HEK293 (cell line): Measurements from ENCODE around the gene ASRGL1.

Experiments used
- CTCF ChIA-PET: fragments of 350-600 bp; formaldehyde crosslinking; extraction: SDS; loops from one replicate; lab custom pipeline; 2021; ENCODE audit warnings: antibody characterized with exemption; lab: Yijun Ruan, JAX
- POLR2A ChIA-PET: fragments of 300-600 bp; formaldehyde crosslinking; extraction: SDS; loops from one replicate; lab custom pipeline; 2020; ENCODE audit warnings: antibody characterized with exemption, inconsistent platforms; lab: Yijun Ruan, JAX
- H3K27ac ChIP-seq: fragments of 200-500 bp; sonication (Bioruptor generic); 2 replicates; pipeline ENCODE4 v1.5.1; 2014; ENCODE audit warnings: low read depth, low read length, control low read depth, inconsistent platforms; ENCODE audit errors: extremely low read depth
- H3K36me3 ChIP-seq, 2 experiments: fragments of 200-500 bp in 1 of 2; sonication (Bioruptor generic) in 1 of 2; 1 replicate in 1 of 2; 2 replicates in 1 of 2; pipeline ENCODE4 v1.5.1; 2014 to 2017; ENCODE audit warnings: inconsistent platforms in 2 of 2, low read length in 2 of 2; ENCODE audit not compliant: control insufficient read depth in 2 of 2, insufficient read depth in 1 of 2
- H3K4me1 ChIP-seq: fragments of 200-500 bp; sonication (Bioruptor generic); 2 replicates; pipeline ENCODE4 v1.5.1; 2014; ENCODE audit warnings: mild to moderate bottlenecking, low read length, inconsistent platforms; ENCODE audit not compliant: control insufficient read depth, insufficient read depth
- H3K4me3 ChIP-seq: 2 replicates; pipeline ENCODE4 v1.5.1; 2011; ENCODE audit warnings: low read depth, mild to moderate bottlenecking, control low read depth, low read length, moderate library complexity
- H3K9me3 ChIP-seq: fragments of 200-500 bp; sonication (Bioruptor generic); 2 replicates; pipeline ENCODE4 v1.5.1; 2014; ENCODE audit warnings: low read depth, low read length, inconsistent platforms; ENCODE audit not compliant: control insufficient read depth, insufficient read depth
- BCL11A ChIP-seq: fragments of 450-650 bp; formaldehyde crosslinking; IDR thresholded peaks from 2 replicates; pipeline ENCODE4 v1.5.1; 2016; ENCODE audit warnings: low read depth, missing biosample characterization, missing genetic modification characterization
- HOXD13 ChIP-seq: sonication (generic); formaldehyde crosslinking; IDR thresholded peaks from 2 replicates; pipeline ENCODE4 v1.8.0; 2022; ENCODE audit warnings: missing genetic modification reagents, borderline replicate concordance
- MZF1 ChIP-seq: fragments of 450-650 bp; formaldehyde crosslinking; IDR thresholded peaks from 2 replicates; pipeline ENCODE4 v1.5.1; 2017; ENCODE audit warnings: missing biosample characterization, missing genetic modification characterization, borderline replicate concordance
- YY1 ChIP-seq: fragments of 450-650 bp; formaldehyde crosslinking; IDR thresholded peaks from 2 replicates; pipeline ENCODE4 v1.5.1; 2018; ENCODE audit warnings: missing biosample characterization, missing genetic modification characterization
- ZBTB20 ChIP-seq: fragments of 450-650 bp; formaldehyde crosslinking; IDR thresholded peaks from 2 replicates; pipeline ENCODE4 v1.5.1; 2016; ENCODE audit warnings: missing biosample characterization, missing genetic modification characterization
- ZBTB21 ChIP-seq: fragments of 450-650 bp; formaldehyde crosslinking; IDR thresholded peaks from 2 replicates; pipeline ENCODE4 v1.5.1; 2017; ENCODE audit warnings: missing biosample characterization, missing genetic modification characterization
- ZNF157 ChIP-seq: fragments of 450-650 bp; formaldehyde crosslinking; IDR thresholded peaks from 2 replicates; pipeline ENCODE4 v1.5.1; 2016; ENCODE audit warnings: missing biosample characterization, missing genetic modification characterization
- ZNF175 ChIP-seq: fragments of 450-650 bp; formaldehyde crosslinking; IDR thresholded peaks from 2 replicates; pipeline ENCODE4 v1.5.1; 2016; ENCODE audit warnings: missing biosample characterization, missing genetic modification characterization
- ZNF335 ChIP-seq: fragments of 450-650 bp; formaldehyde crosslinking; conservative IDR thresholded peaks from 2 replicates; pipeline ENCODE4 v1.5.1; 2016; ENCODE audit warnings: missing biosample characterization, missing genetic modification characterization
- ZNF404 ChIP-seq: fragments of 450-650 bp; formaldehyde crosslinking; IDR thresholded peaks from 2 replicates; pipeline ENCODE4 v1.5.1; 2017; ENCODE audit warnings: missing biosample characterization, missing genetic modification characterization
- ZNF473 ChIP-seq: fragments of 450-650 bp; formaldehyde crosslinking; IDR thresholded peaks from 2 replicates; pipeline ENCODE4 v1.5.1; 2017; ENCODE audit warnings: missing biosample characterization, missing genetic modification characterization
- ZNF488 ChIP-seq: fragments of 450-650 bp; formaldehyde crosslinking; IDR thresholded peaks from 2 replicates; pipeline ENCODE4 v1.5.1; 2016; ENCODE audit warnings: missing biosample characterization, missing genetic modification characterization
- ZNF610 ChIP-seq: fragments of 450-650 bp; formaldehyde crosslinking; IDR thresholded peaks from 2 replicates; pipeline ENCODE4 v1.5.1; 2016; ENCODE audit warnings: missing biosample characterization, missing genetic modification characterization, borderline replicate concordance
- ZNF701 ChIP-seq: fragments of 450-650 bp; formaldehyde crosslinking; IDR thresholded peaks from 2 replicates; pipeline ENCODE4 v1.5.1; 2016; ENCODE audit warnings: missing biosample characterization, missing genetic modification characterization
- ZNF776 ChIP-seq: fragments of 450-650 bp; formaldehyde crosslinking; IDR thresholded peaks from 2 replicates; pipeline ENCODE4 v1.5.0; 2017; ENCODE audit warnings: missing biosample characterization, missing genetic modification characterization, borderline replicate concordance
- TF ChIP-seq, protein P1 (sequence below): fragments of 450-650 bp; IDR thresholded peaks from 2 replicates; pipeline ENCODE4 v1.5.1; 2018; ENCODE audit warnings: missing biosample characterization, mild to moderate bottlenecking, missing genetic modification characterization
- TF ChIP-seq, protein P2 (sequence below): fragments of 450-650 bp; formaldehyde crosslinking; conservative IDR thresholded peaks from 2 replicates; pipeline ENCODE4 v1.5.1; 2016; ENCODE audit warnings: low read depth, missing biosample characterization, missing genetic modification characterization
- TF ChIP-seq, protein P3 (sequence below): fragments of 450-650 bp; formaldehyde crosslinking; IDR thresholded peaks from 2 replicates; pipeline ENCODE4 v1.5.1; 2016; ENCODE audit warnings: missing biosample characterization, missing genetic modification characterization
- TF ChIP-seq, protein P4 (sequence below): fragments of 450-650 bp; IDR thresholded peaks from 2 replicates; pipeline ENCODE4 v1.5.1; 2018; ENCODE audit warnings: missing biosample characterization, missing genetic modification characterization

Gene ASRGL1

DNA sequence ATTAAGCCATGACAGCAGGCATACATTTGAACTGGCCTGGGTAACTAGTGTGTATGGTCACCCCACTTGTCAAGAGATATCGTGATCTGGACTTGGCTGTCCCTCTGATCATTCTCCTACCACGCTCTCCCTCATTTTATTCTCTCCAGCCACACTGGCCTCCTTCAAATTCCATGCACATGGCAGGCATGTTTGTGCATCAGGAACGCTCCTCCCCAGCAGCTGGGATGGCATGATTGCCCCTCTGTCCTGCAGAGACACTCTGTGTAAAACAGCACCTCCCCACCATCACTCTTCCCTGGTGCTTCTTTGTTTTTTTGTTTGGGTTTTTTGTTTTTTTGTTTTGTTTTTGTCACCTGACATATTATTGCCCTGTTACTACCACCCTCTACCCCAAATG lies 50.1 kb downstream of the ASRGL1 start:
- no peaks in the 10 kb centered on the region; the same call in 1 of the 2 replicates for H3K4me1 ChIP-seq
- no peak overlapping the region for H3K4me3 ChIP-seq
- CTCF ChIA-PET = interaction anchor here (0.8 kb wide), 1 partner anchor 10 kb away, joined by 3 read pairs; no protein-coding TSS in a partner anchor
- no peaks in the 10 kb centered on the region for H3K9me3 ChIP-seq
- H3K36me3 ChIP-seq = peaks cover 0 to 12% of the 10 kb centered on the region in 2 experiments; a peak in 1 of 3 replicates
- POLR2A ChIA-PET = no interaction called here
- no peak for TF ChIP-seq HOXD13 (CRISPR knock-in tag)
- no peak for TF ChIP-seq ZBTB20 (tag by site-specific recombination)
- no peak for TF ChIP-seq ZNF175 (tag by site-specific recombination)
- TF ChIP-seq BCL11A = no peak
- TF ChIP-seq, protein P1, sequence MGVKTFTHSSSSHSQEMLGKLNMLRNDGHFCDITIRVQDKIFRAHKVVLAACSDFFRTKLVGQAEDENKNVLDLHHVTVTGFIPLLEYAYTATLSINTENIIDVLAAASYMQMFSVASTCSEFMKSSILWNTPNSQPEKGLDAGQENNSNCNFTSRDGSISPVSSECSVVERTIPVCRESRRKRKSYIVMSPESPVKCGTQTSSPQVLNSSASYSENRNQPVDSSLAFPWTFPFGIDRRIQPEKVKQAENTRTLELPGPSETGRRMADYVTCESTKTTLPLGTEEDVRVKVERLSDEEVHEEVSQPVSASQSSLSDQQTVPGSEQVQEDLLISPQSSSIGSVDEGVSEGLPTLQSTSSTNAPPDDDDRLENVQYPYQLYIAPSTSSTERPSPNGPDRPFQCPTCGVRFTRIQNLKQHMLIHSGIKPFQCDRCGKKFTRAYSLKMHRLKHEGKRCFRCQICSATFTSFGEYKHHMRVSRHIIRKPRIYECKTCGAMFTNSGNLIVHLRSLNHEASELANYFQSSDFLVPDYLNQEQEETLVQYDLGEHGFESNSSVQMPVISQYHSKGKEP (tag by site-specific recombination) = no peak
- TF ChIP-seq ZNF488 = no peak
- no peak for TF ChIP-seq ZNF473
- no peak for TF ChIP-seq ZNF776 (tag by site-specific recombination)
- no peak for TF ChIP-seq ZNF404 (tag by site-specific recombination)
- no peak for TF ChIP-seq ZBTB21 (tag by site-specific recombination)
- no peak for TF ChIP-seq MZF1
- TF ChIP-seq, protein P2, sequence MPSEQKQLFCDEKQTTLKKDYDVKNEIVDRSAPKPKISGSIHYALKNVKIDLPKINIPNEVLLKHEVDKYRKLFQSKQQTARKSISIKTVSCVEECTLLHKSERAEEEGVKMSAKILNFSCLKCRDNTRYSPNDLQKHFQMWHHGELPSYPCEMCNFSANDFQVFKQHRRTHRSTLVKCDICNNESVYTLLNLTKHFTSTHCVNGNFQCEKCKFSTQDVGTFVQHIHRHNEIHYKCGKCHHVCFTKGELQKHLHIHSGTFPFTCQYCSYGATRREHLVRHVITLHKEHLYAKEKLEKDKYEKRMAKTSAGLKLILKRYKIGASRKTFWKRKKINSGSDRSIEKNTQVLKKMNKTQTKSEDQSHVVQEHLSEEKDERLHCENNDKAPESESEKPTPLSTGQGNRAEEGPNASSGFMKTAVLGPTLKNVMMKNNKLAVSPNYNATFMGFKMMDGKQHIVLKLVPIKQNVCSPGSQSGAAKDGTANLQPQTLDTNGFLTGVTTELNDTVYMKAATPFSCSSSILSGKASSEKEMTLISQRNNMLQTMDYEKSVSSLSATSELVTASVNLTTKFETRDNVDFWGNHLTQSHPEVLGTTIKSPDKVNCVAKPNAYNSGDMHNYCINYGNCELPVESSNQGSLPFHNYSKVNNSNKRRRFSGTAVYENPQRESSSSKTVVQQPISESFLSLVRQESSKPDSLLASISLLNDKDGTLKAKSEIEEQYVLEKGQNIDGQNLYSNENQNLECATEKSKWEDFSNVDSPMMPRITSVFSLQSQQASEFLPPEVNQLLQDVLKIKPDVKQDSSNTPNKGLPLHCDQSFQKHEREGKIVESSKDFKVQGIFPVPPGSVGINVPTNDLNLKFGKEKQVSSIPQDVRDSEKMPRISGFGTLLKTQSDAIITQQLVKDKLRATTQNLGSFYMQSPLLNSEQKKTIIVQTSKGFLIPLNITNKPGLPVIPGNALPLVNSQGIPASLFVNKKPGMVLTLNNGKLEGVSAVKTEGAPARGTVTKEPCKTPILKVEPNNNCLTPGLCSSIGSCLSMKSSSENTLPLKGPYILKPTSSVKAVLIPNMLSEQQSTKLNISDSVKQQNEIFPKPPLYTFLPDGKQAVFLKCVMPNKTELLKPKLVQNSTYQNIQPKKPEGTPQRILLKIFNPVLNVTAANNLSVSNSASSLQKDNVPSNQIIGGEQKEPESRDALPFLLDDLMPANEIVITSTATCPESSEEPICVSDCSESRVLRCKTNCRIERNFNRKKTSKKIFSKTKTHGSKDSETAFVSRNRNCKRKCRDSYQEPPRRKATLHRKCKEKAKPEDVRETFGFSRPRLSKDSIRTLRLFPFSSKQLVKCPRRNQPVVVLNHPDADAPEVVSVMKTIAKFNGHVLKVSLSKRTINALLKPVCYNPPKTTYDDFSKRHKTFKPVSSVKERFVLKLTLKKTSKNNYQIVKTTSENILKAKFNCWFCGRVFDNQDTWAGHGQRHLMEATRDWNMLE (tag by site-specific recombination) = no peak
- TF ChIP-seq ZNF610 (tag by site-specific recombination) = no peak
- TF ChIP-seq, protein P3, sequence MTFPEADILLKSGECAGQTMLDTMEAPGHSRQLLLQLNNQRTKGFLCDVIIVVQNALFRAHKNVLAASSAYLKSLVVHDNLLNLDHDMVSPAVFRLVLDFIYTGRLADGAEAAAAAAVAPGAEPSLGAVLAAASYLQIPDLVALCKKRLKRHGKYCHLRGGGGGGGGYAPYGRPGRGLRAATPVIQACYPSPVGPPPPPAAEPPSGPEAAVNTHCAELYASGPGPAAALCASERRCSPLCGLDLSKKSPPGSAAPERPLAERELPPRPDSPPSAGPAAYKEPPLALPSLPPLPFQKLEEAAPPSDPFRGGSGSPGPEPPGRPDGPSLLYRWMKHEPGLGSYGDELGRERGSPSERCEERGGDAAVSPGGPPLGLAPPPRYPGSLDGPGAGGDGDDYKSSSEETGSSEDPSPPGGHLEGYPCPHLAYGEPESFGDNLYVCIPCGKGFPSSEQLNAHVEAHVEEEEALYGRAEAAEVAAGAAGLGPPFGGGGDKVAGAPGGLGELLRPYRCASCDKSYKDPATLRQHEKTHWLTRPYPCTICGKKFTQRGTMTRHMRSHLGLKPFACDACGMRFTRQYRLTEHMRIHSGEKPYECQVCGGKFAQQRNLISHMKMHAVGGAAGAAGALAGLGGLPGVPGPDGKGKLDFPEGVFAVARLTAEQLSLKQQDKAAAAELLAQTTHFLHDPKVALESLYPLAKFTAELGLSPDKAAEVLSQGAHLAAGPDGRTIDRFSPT (tag by site-specific recombination) = no peak
- no peak for TF ChIP-seq ZNF335 (tag by site-specific recombination)
- TF ChIP-seq ZNF157 = no peak
- TF ChIP-seq, all 188 proteins: peak for 0
- no peak overlapping the region for H3K27ac ChIP-seq

DNA sequence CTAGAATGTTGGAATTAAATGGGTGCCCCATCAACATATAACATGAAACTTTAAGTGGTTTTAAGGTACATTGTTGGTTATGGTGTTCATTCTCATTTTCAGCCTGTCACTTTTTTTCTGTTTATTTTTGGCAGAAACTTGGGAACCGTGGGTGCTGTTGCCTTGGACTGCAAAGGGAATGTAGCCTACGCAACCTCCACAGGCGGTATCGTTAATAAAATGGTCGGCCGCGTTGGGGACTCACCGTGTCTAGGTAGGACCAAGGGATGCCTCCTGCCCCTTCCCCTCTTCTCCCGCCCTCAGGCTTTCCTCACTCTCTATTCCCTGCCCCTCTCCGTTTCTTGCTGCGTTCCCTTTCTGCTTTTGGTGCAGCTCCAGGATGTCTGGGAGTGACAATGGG lies 51.8 kb downstream of the ASRGL1 start:
- ChIA-PET POLR2A (interaction anchor here (1.0 to 1.5 kb wide), 2 partner anchors 185 to 257 kb away, joined by 3 read pairs; partner anchors contain the start of genes EEF1G and GANAB), CTCF (interaction anchor here (0.6 to 2.2 kb wide), 2 partner anchors 12 to 69 kb away, joined by 3 to 12 read pairs; no protein-coding TSS in a partner anchor)
- Histone ChIP-seq H3K4me1 (no peaks in the 10 kb centered on the region), H3K4me3 (no peak overlapping the region), H3K27ac (no peak overlapping the region), H3K9me3 (no peaks in the 10 kb centered on the region), H3K36me3 (peaks cover 0 to 12% of the 10 kb centered on the region in 2 experiments; a peak in 1 of 3 replicates)
- TF ChIP-seq ZNF701 (tag by site-specific recombination) = no peak
- TF ChIP-seq YY1 = no peak
- TF ChIP-seq, protein P4, sequence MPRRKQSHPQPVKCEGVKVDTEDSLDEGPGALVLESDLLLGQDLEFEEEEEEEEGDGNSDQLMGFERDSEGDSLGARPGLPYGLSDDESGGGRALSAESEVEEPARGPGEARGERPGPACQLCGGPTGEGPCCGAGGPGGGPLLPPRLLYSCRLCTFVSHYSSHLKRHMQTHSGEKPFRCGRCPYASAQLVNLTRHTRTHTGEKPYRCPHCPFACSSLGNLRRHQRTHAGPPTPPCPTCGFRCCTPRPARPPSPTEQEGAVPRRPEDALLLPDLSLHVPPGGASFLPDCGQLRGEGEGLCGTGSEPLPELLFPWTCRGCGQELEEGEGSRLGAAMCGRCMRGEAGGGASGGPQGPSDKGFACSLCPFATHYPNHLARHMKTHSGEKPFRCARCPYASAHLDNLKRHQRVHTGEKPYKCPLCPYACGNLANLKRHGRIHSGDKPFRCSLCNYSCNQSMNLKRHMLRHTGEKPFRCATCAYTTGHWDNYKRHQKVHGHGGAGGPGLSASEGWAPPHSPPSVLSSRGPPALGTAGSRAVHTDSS (tag by site-specific recombination) = no peak
